ENCODE measurements around the gene SYNM.

- TF ChIP-seq, protein P1, sequence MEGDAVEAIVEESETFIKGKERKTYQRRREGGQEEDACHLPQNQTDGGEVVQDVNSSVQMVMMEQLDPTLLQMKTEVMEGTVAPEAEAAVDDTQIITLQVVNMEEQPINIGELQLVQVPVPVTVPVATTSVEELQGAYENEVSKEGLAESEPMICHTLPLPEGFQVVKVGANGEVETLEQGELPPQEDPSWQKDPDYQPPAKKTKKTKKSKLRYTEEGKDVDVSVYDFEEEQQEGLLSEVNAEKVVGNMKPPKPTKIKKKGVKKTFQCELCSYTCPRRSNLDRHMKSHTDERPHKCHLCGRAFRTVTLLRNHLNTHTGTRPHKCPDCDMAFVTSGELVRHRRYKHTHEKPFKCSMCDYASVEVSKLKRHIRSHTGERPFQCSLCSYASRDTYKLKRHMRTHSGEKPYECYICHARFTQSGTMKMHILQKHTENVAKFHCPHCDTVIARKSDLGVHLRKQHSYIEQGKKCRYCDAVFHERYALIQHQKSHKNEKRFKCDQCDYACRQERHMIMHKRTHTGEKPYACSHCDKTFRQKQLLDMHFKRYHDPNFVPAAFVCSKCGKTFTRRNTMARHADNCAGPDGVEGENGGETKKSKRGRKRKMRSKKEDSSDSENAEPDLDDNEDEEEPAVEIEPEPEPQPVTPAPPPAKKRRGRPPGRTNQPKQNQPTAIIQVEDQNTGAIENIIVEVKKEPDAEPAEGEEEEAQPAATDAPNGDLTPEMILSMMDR (IDR thresholded peaks at IDR 0.05; ENCODE audit: control extremely low read depth in 1 of 3, insufficient read depth in 1 of 3, low read depth in 1 of 3, low read length in 3 of 3), result no peak
- no peak for TF ChIP-seq POLR2AphosphoS5 (IDR thresholded peaks at IDR 0.05; ENCODE audit: low read depth, low read length)
- TF ChIP-seq SIX5 (IDR thresholded peaks at IDR 0.05; ENCODE audit: low read depth, low read length), result no peak
- TF ChIP-seq BACH1 (IDR thresholded peaks at IDR 0.05; ENCODE audit: low read length), result no peak
- no peak for TF ChIP-seq ZNF274 (IDR thresholded peaks at IDR 0.05; ENCODE audit: borderline replicate concordance, extremely low read depth, low read length)
- TF ChIP-seq ASH2L (IDR thresholded peaks at IDR 0.05; ENCODE audit: low read length), result no peak
- no peak for TF ChIP-seq EP300 (IDR thresholded peaks at IDR 0.05; ENCODE audit: borderline replicate concordance in 1 of 2, low read depth in 2 of 2, low read length in 2 of 2)
Observed at GRCh38 chr15:99138491-99138982, 33.7 kb downstream of the SYNM start.
